DLD1 (cell line): ENCODE results near the gene AK4.

Experiments
- in situ Hi-C: cut with HindIII; loops from 2 replicates; pipeline ENCODE4 v1.10.0; 2017; ENCODE audit warnings: low sequenced_read_pairs

AK4 gene

GRCh38 chr1:65175171-65176055, 27.4 kb downstream of the AK4 start:
- in situ Hi-C loops, result no loop called here

- in situ Hi-C loops, result no loop called here
Measured at GRCh38 chr1:65176056-65176450, 28.1 kb downstream of the AK4 start.

GRCh38 chr1:65176591-65176990, 28.6 kb downstream of the AK4 start:
- in situ Hi-C loops, result no loop called here

GRCh38 chr1:65177457-65177856, 29.5 kb downstream of the AK4 start:
- in situ Hi-C loops, result no loop called here

- in situ Hi-C loops, result no loop called here
Measured at GRCh38 chr1:65178235-65178634, 30.2 kb downstream of the AK4 start.

- in situ Hi-C loops, result no loop called here
Measured at GRCh38 chr1:65179148-65179547, 31.1 kb downstream of the AK4 start.

- in situ Hi-C loops, result no loop called here
Measured at GRCh38 chr1:65180977-65181376, 33.0 kb downstream of the AK4 start.

GRCh38 chr1:65182658-65183268, 34.8 kb downstream of the AK4 start:
- in situ Hi-C loops, result no loop called here

- in situ Hi-C loops, result no loop called here
Measured at GRCh38 chr1:65189576-65190115, 41.6 kb downstream of the AK4 start.

GRCh38 chr1:65190229-65190628, 42.2 kb downstream of the AK4 start:
- in situ Hi-C loops, result no loop called here

- in situ Hi-C loops, result no loop called here
Measured at GRCh38 chr1:65193129-65193695, 45.2 kb downstream of the AK4 start.

- in situ Hi-C loops, result no loop called here
Measured at GRCh38 chr1:65195495-65196417, 47.8 kb downstream of the AK4 start.

GRCh38 chr1:65196926-65197325, 48.9 kb downstream of the AK4 start:
- in situ Hi-C loops, result no loop called here

GRCh38 chr1:65197636-65198035, 49.6 kb downstream of the AK4 start:
- in situ Hi-C loops, result no loop called here

- in situ Hi-C loops, result no loop called here
Measured at GRCh38 chr1:65198096-65198495, 50.1 kb downstream of the AK4 start.

- in situ Hi-C loops, result loop anchor here (25.0 kb wide), 2 partner anchors 138 to 487 kb away; no protein-coding TSS in a partner anchor
Measured at GRCh38 chr1:65200411-65200810, 52.4 kb downstream of the AK4 start.

GRCh38 chr1:65206836-65207235, 58.8 kb downstream of the AK4 start:
- in situ Hi-C loops, result loop anchor here (25.0 kb wide), 2 partner anchors 145 to 480 kb away; no protein-coding TSS in a partner anchor

GRCh38 chr1:65207317-65207716, 59.3 kb downstream of the AK4 start:
- in situ Hi-C loops, result loop anchor here (25.0 kb wide), 2 partner anchors 145 to 480 kb away; no protein-coding TSS in a partner anchor

GRCh38 chr1:65208563-65208973, 60.6 kb downstream of the AK4 start:
- in situ Hi-C loops, result loop anchor here (25.0 kb wide), 2 partner anchors 146 to 479 kb away; no protein-coding TSS in a partner anchor
